GM23338 (cell line): ENCODE results near the gene GUCY1A1.

Experiments used
- CTCF ChIP-seq, 2 experiments: fragments of 200-600 bp in 1 of 2; sonication (generic) in 1 of 2; conservative IDR thresholded peaks; 2 replicates each; pipeline versions ENCODE4 v1.5.1 to v1.6.1; 2016 to 2017; ENCODE audit warnings: antibody characterized with exemption in 2 of 2, low read depth in 2 of 2, mild to moderate bottlenecking in 2 of 2, moderate library complexity in 1 of 2
- EZH2 ChIP-seq: fragments of 200-600 bp; sonication (generic); IDR thresholded peaks from one replicate; pipeline ENCODE4 v1.8.0; 2017; ENCODE audit warnings: antibody characterized with exemption, mild to moderate bottlenecking, low read depth; ENCODE audit not compliant: unreplicated experiment
- JUNB ChIP-seq: IDR thresholded peaks from one replicate; pipeline ENCODE4 v1.6.1; 2016; ENCODE audit warnings: antibody characterized with exemption; ENCODE audit not compliant: unreplicated experiment

- no peak for TF ChIP-seq CTCF (conservative IDR thresholded peaks at IDR 0.05; ENCODE audit: low read depth in 2 of 2)
- TF ChIP-seq EZH2: no peak
- no peak for TF ChIP-seq JUNB
Observed at GRCh38 chr4:155676430-155676825, 9.8 kb downstream of the GUCY1A1 start.
